Right lobe of liver (tissue), 4 donors: ENCODE data around the gene PKDREJ.

ENCODE experiments used
- CTCF ChIP-seq, 4 donors: fragments of 200-600 bp in 3 of 4; fragments of 450-650 bp in 1 of 4; IDR thresholded peaks; one replicate each; pipeline versions ENCODE4 v1.5.1 to v1.8.0; 2016 to 2022; ENCODE audit warnings: antibody characterized with exemption in 4 of 4, mild to moderate bottlenecking in 2 of 4
- POLR2A ChIP-seq: fragments of 450-650 bp; IDR thresholded peaks from one replicate; pipeline ENCODE4 v1.6.1; 2017; ENCODE audit warnings: antibody characterized with exemption, mild to moderate bottlenecking
- donor health status: DM: no; HTN: no; CAD: no.
- donor health status: DM: no; HTN: no; CAD: no.
- donor health status: DM: no; HTN: yes; CAD: no.

GRCh38 chr22:46244771-46245170 lies 18.4 kb downstream of the PKDREJ start:
- TF ChIP-seq CTCF (IDR thresholded peaks at IDR 0.05) (no peak), POLR2A (peak; percentile 6)
